HG02840 (cell line): ENCODE results near the gene MEA1.

Experiments
- ATAC-seq: cut with Tn5 transposase; IDR thresholded peaks from one replicate; pipeline ENCODE4 v1.9.1; 2021; ENCODE audit warnings: mild to moderate bottlenecking, moderate library complexity, moderate number of reproducible peaks; ENCODE audit not compliant: unreplicated experiment, low FRiP score

Gene MEA1

GRCh38 chr6:43040542-43041257, 27.0 kb upstream of the MEA1 start:
- ATAC-seq: no peak

GRCh38 chr6:43038727-43039126, 25.0 kb upstream of the MEA1 start:
- no peak for ATAC-seq

- ATAC-seq: no peak
These were observed 24.0 kb upstream of the MEA1 start for GRCh38 chr6:43037706-43038105.

GRCh38 chr6:43037197-43037596, 23.5 kb upstream of the MEA1 start:
- no peak for ATAC-seq

- ATAC-seq: no peak
These were observed 23.0 kb upstream of the MEA1 start for GRCh38 chr6:43036712-43037111.

GRCh38 chr6:43035495-43036194, 21.9 kb upstream of the MEA1 start:
- no peak for ATAC-seq

GRCh38 chr6:43034190-43034525, 20.4 kb upstream of the MEA1 start:
- ATAC-seq: no peak

- ATAC-seq: no peak
These were observed 19.9 kb upstream of the MEA1 start for GRCh38 chr6:43033496-43034189.

- no peak for ATAC-seq
These were observed 18.6 kb upstream of the MEA1 start for GRCh38 chr6:43032326-43032725.

- no peak for ATAC-seq
These were observed 15.4 kb upstream of the MEA1 start for GRCh38 chr6:43029120-43029519.

GRCh38 chr6:43026365-43026764, 12.6 kb upstream of the MEA1 start:
- ATAC-seq: no peak

GRCh38 chr6:43024436-43024835, 10.7 kb upstream of the MEA1 start:
- ATAC-seq: no peak

- ATAC-seq: peak; percentile 57
These were observed 7.7 kb upstream of the MEA1 start, which contains the start of gene RRP36 for GRCh38 chr6:43021270-43022047. RRP36 (plus strand) TSS chr6:43021623; CDS start chr6:43021655, 32 bp downstream.

GRCh38 chr6:43020847-43021246, 7.1 kb upstream of the MEA1 start:
- ATAC-seq: no peak

GRCh38 chr6:43020052-43020705, 6.4 kb upstream of the MEA1 start:
- ATAC-seq: no peak

- no peak for ATAC-seq
These were observed 5.4 kb upstream of the MEA1 start for GRCh38 chr6:43019152-43019551.

- ATAC-seq: no peak
These were observed 3.2 kb upstream of the MEA1 start for GRCh38 chr6:43016943-43017334.

GRCh38 chr6:43016176-43016942, 2.6 kb upstream of the MEA1 start:
- no peak for ATAC-seq

GRCh38 chr6:43014434-43014909, 726 bp upstream of the MEA1 start:
- no peak for ATAC-seq
